ENCODE data around the gene PBX4. TPM values are rescaled to one million over a fixed set of nuclear protein-coding genes. Genes with fewer than 3 reads are reported as not detected.

Gene PBX4
- total and polyA plus RNA-seq, 2 donors (not counting 1 experiment from before 2014, with no cell fraction given) = 11.7 TPM

DNA sequence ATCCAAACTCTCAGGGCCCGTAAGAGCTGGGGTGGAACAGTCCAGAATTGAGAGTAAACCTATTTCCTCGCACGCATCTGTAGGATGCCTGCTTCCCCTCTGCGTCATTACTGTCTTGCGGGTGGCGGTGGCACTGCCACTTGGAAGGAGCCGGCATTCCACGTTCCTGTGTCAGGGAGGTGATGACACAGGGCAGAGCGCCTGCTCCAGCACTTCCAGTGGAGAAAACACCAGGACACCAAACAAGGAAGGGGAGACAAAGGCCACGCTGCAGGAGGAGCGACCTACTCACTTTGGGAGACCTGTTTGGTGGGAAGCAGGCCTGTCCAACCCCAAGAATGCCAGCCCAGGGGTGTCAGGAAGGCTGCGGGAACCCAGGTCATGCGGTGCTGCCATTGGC, 37.1 kb downstream of the PBX4 start:
- ChIA-PET POLR2A (no interaction called here), CTCF (no interaction called here)
- no peaks in the 10 kb centered on the region for H3K9me3 ChIP-seq (ENCODE audit: control extremely low read depth in 1 of 3, control insufficient read depth in 2 of 3, insufficient read depth in 1 of 3, low read length in 2 of 3)
- 98% methylated on average over 13 of the region's 13 CpGs for WGBS (ENCODE audit: insufficient coverage)
- intact Hi-C loops (cut with micrococcal nuclease) = no loop called here
- no peak overlapping the region for H3K4me3 ChIP-seq (ENCODE audit: control extremely low read depth in 1 of 5, extremely low read depth in 1 of 5, insufficient read depth in 1 of 5, low read depth in 2 of 5, low read length in 4 of 5)
- TF ChIP-seq, protein P1, sequence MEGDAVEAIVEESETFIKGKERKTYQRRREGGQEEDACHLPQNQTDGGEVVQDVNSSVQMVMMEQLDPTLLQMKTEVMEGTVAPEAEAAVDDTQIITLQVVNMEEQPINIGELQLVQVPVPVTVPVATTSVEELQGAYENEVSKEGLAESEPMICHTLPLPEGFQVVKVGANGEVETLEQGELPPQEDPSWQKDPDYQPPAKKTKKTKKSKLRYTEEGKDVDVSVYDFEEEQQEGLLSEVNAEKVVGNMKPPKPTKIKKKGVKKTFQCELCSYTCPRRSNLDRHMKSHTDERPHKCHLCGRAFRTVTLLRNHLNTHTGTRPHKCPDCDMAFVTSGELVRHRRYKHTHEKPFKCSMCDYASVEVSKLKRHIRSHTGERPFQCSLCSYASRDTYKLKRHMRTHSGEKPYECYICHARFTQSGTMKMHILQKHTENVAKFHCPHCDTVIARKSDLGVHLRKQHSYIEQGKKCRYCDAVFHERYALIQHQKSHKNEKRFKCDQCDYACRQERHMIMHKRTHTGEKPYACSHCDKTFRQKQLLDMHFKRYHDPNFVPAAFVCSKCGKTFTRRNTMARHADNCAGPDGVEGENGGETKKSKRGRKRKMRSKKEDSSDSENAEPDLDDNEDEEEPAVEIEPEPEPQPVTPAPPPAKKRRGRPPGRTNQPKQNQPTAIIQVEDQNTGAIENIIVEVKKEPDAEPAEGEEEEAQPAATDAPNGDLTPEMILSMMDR (IDR thresholded peaks at IDR 0.05) = no peak
- no peak for TF ChIP-seq EZH2 (IDR thresholded peaks at IDR 0.05; ENCODE audit: borderline replicate concordance, insufficient read depth, low read depth, low read length, poor library complexity, severe bottlenecking)
- H3K9ac ChIP-seq (ENCODE audit: low read length) = no peak overlapping the region
- DNase-seq = no peak
- no peak overlapping the region for H3K27ac ChIP-seq (ENCODE audit: low read length in 2 of 2)
- H3K36me3 ChIP-seq (replicated peaks in 1 of 2; ENCODE audit: control extremely low read depth in 1 of 2, control insufficient read depth in 1 of 2, extremely low read depth in 1 of 2, insufficient read depth in 2 of 2, low read length in 1 of 2) = no peaks in the 10 kb centered on the region
- no peaks in the 10 kb centered on the region for H3K4me1 Mint-ChIP-seq
- H3K79me2 ChIP-seq (ENCODE audit: control insufficient read depth, insufficient read depth, low read length) = no peaks in the 10 kb centered on the region
- no peaks in the 10 kb centered on the region for H3K4me1 ChIP-seq (ENCODE audit: control insufficient read depth in 2 of 2, insufficient read depth in 2 of 2, low read length in 2 of 2)
- no peak for ATAC-seq (ENCODE audit: low read depth)
- no peak overlapping the region for H2AFZ ChIP-seq (ENCODE audit: insufficient read depth, low read depth, low read length, poor library complexity, severe bottlenecking)
- H3K27me3 ChIP-seq (replicated peaks in 1 of 4; ENCODE audit: control extremely low read depth in 1 of 4, control insufficient read depth in 3 of 4, insufficient read depth in 4 of 4, low read length in 3 of 4) = no peaks in the 10 kb centered on the region
- no peak overlapping the region for H3K4me3 Mint-ChIP-seq
- no peaks in the 10 kb centered on the region for H4K20me1 ChIP-seq (ENCODE audit: control insufficient read depth, insufficient read depth, low read length, poor library complexity, severe bottlenecking)
- H3K27me3 Mint-ChIP-seq = no peaks in the 10 kb centered on the region
- no peak overlapping the region for H3K27ac Mint-ChIP-seq
- no peaks in the 10 kb centered on the region for H3K9me3 Mint-ChIP-seq (ENCODE audit: insufficient read depth)
- H3K4me2 ChIP-seq (replicated peaks; ENCODE audit: low read depth, low read length, poor library complexity, severe bottlenecking) = no peak overlapping the region

DNA sequence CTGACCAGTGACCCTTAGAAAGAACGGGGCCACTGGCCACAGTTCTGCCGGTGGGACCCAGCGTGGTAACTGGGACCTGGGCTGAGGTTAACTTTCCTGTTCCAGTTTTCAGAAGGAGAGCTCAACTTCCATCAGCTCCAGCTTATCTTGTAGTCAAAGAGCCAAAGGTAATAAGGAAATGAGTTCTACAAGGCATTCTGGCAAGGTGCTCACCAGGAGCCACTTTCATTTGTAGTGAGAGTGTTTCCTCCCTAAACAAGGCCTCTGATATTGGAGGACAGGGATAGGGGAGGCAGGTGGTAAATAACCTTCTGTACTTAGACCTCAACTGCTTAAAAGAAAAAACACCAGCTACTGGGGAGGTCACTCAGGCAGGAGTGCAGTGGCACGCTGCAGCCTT, 38.1 kb downstream of the PBX4 start:
- no peak overlapping the region for H3K27ac ChIP-seq (ENCODE audit: low read length in 2 of 2)
- no peaks in the 10 kb centered on the region for H3K36me3 ChIP-seq (replicated peaks in 1 of 2; ENCODE audit: control extremely low read depth in 1 of 2, control insufficient read depth in 1 of 2, extremely low read depth in 1 of 2, insufficient read depth in 2 of 2, low read length in 1 of 2)
- H3K4me3 Mint-ChIP-seq = no peak overlapping the region
- H3K9me3 ChIP-seq (ENCODE audit: control extremely low read depth in 1 of 3, control insufficient read depth in 2 of 3, insufficient read depth in 1 of 3, low read length in 2 of 3) = no peaks in the 10 kb centered on the region
- no peak for TF ChIP-seq EZH2 (IDR thresholded peaks at IDR 0.05; ENCODE audit: borderline replicate concordance, insufficient read depth, low read depth, low read length, poor library complexity, severe bottlenecking)
- TF ChIP-seq, protein P1 (IDR thresholded peaks at IDR 0.05) = no peak
- no peak overlapping the region for H3K4me3 ChIP-seq (ENCODE audit: control extremely low read depth in 1 of 5, extremely low read depth in 1 of 5, insufficient read depth in 1 of 5, low read depth in 2 of 5, low read length in 4 of 5)
- H3K9me3 Mint-ChIP-seq (ENCODE audit: insufficient read depth) = no peaks in the 10 kb centered on the region
- ATAC-seq (ENCODE audit: low read depth) (no peak), DNase-seq (no peak)
- ChIA-PET POLR2A (no interaction called here), CTCF (no interaction called here)
- intact Hi-C loops (cut with micrococcal nuclease) = no loop called here
- H3K79me2 ChIP-seq (ENCODE audit: control insufficient read depth, insufficient read depth, low read length) = no peaks in the 10 kb centered on the region
- H2AFZ ChIP-seq (ENCODE audit: insufficient read depth, low read depth, low read length, poor library complexity, severe bottlenecking) = no peak overlapping the region
- H3K4me1 ChIP-seq (ENCODE audit: control insufficient read depth in 2 of 2, insufficient read depth in 2 of 2, low read length in 2 of 2) = no peaks in the 10 kb centered on the region
- WGBS (ENCODE audit: insufficient coverage) = 92% methylated on average over 4 of the region's 4 CpGs
- no peak overlapping the region for H3K4me2 ChIP-seq (replicated peaks; ENCODE audit: low read depth, low read length, poor library complexity, severe bottlenecking)
- no peak overlapping the region for H3K27ac Mint-ChIP-seq
- H3K27me3 ChIP-seq (replicated peaks in 1 of 4; ENCODE audit: control extremely low read depth in 1 of 4, control insufficient read depth in 3 of 4, insufficient read depth in 4 of 4, low read length in 3 of 4) = no peaks in the 10 kb centered on the region
- H3K27me3 Mint-ChIP-seq = no peaks in the 10 kb centered on the region
- no peak overlapping the region for H3K9ac ChIP-seq (ENCODE audit: low read length)
- H4K20me1 ChIP-seq (ENCODE audit: control insufficient read depth, insufficient read depth, low read length, poor library complexity, severe bottlenecking) = no peaks in the 10 kb centered on the region
- H3K4me1 Mint-ChIP-seq = no peaks in the 10 kb centered on the region
